HAP-1 (cell line): Measurements from ENCODE around the gene SPTLC1.
"Not testable (repeated sequence)": the region's sequence is repeated elsewhere in the genome, so short reads cannot be mapped to it uniquely, and the experiment has no call there.

Source experiments
- DNase-seq, 2 experiments: peaks; one replicate each; pipeline ENCODE4 v3.0.0-alpha.2; 2016 to 2020; ENCODE audit warnings: low spot score in 2 of 2
- H3K27me3 ChIP-seq: fragments of 250-450 bp; sonication (Bioruptor Pico); 2 replicates; pipeline ENCODE4 v1.5.1; 2020; ENCODE audit warnings: low read depth, mild to moderate bottlenecking, moderate library complexity
- H3K36me3 ChIP-seq: fragments of 250-450 bp; sonication (Bioruptor Pico); replicated peaks from 2 replicates; pipeline ENCODE4 v1.5.1; 2020; ENCODE audit warnings: mild to moderate bottlenecking
- H3K4me1 ChIP-seq: fragments of 250-450 bp; sonication (Bioruptor Pico); 2 replicates; pipeline ENCODE4 v1.5.1; 2020; ENCODE audit warnings: mild to moderate bottlenecking
- H3K4me3 ChIP-seq: fragments of 250-450 bp; sonication (Bioruptor Pico); 2 replicates; pipeline ENCODE4 v1.5.1; 2020; ENCODE audit warnings: mild to moderate bottlenecking, moderate library complexity
- H3K9me3 ChIP-seq: fragments of 250-450 bp; sonication (Bioruptor Pico); 2 replicates; pipeline ENCODE4 v1.5.1; 2020; ENCODE audit warnings: mild to moderate bottlenecking, moderate library complexity
- in situ Hi-C: fragments of 300-500 bp; cut with MboI; formaldehyde crosslinking; loops from 3 replicates; pipeline ENCODE4 v1.14.3; 2020; ENCODE audit warnings: low sequenced_read_pairs, inconsistent platforms, mixed read lengths

SPTLC1 gene

DNA sequence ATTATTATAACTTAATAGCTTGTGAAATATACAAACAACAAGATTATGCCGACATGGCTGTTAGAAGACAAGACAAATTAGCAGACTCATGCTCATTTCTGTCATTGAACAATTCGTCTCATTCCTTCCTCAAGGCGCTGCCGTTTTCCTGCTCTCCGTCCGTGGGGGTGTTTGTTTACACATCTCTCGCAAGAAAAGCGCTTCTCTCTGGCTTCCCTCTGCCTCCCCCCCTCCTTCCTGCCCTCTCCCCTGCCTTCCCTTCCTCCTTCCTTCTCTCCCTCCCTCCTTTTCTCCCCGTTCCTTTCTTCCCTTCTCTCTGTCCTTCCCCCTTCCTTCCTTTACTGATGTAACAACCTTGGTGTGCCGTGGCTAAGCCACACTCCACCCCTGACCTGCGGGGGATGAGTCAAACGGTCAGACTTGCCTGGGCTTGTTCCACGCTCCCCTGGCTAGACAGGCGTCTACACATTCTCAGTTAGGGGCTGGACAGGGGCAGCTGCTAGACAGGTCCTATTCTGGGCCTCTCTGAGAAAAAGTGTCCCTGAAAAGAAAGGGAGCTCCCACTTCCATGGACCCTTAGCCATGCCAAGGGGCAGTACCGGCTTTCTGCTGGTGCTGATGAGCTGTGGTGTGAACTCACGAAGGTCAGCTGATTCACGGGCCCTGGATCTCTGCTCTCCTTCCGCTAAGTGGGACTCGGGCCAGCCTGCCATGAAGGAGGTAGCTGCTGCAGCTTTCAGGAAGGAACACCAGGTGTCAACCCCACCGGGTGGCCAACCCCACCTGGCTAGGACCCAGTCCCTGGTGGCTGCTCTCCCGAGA, 32.0 kb upstream of the SPTLC1 start:
- DNase-seq: peak; percentile 8 to 67
- peaks cover 10% of the 10 kb centered on the region for H3K4me1 ChIP-seq
- in situ Hi-C loops: no loop called here
- H3K4me3 ChIP-seq: no peak overlapping the region
- H3K9me3 ChIP-seq: no peaks in the 10 kb centered on the region
- no peaks in the 10 kb centered on the region for H3K36me3 ChIP-seq
- H3K27me3 ChIP-seq: no peaks in the 10 kb centered on the region

DNA sequence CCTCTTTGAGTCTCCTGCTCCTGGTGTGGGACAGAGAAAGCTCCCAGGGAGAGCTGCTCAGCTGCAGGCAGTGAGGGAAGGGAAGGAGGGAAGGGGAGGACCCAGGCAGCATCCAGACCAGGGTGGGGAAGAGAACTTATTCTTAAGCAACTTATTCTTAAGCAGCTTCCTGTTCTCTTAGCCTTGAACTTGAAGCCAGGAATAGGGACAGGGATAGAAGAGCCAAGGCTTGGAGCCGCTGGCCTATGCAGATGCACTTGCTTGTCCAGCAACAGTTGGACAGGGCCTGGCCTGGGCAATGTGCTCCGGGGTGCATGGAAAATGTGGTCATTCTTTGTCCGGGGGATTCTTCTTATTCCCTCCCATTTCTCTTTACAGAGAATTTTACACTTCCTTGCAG, 31.4 kb upstream of the SPTLC1 start:
- H3K4me1 ChIP-seq: peaks cover 10% of the 10 kb centered on the region
- H3K4me3 ChIP-seq: no peak overlapping the region
- H3K27me3 ChIP-seq: no peaks in the 10 kb centered on the region
- in situ Hi-C loops: no loop called here
- H3K36me3 ChIP-seq: no peaks in the 10 kb centered on the region
- H3K9me3 ChIP-seq: no peaks in the 10 kb centered on the region
- DNase-seq: no peak

DNA sequence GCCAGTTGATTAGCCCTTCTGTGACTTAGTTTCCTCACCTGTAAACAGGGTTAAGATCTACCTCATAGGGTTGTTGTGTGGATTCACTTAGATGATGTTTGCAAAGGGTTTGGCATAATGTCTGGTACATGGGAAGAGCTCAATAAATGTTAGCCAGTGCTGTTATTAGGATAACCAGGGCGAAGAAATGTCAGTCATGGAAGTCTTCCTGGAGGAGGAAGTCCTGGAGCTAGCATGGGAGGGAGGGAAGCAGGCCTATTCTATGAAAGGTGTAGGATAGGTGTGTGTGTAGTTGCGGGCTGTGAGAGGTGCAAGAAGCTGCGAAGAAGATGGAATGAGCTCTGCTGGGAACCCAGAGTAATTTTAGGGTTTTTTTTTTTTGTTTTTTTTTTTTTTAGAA, 30.6 kb upstream of the SPTLC1 start:
- in situ Hi-C loops: not testable (repeated sequence)

DNA sequence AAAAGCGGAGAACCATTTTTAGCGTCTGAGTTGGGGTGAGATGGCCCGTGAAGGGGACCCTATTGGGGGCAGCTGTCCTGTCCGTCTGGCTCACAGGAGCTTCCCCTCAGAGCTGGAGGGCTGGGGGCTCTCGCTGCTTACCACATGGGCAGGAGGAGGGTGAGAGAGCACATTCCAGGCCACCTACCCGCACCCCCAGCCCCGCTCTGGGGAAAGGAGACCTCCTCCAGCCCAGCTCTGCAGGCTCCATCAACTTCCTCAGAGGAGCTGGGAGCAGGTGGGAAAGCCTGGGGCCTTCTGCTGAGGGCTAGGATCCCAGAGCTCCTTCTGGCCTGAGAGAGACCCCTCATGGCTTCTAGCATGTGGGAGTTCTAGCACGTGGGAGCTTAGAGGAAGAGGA, 27.1 kb upstream of the SPTLC1 start:
- no peaks in the 10 kb centered on the region for H3K36me3 ChIP-seq
- H3K27me3 ChIP-seq: no peaks in the 10 kb centered on the region
- in situ Hi-C loops: loop anchor here (5.0 kb wide), 1 partner anchor 100 kb away; no protein-coding TSS in a partner anchor
- H3K4me1 ChIP-seq: peaks cover 8% of the 10 kb centered on the region
- DNase-seq: no peak
- no peak overlapping the region for H3K4me3 ChIP-seq
- no peaks in the 10 kb centered on the region for H3K9me3 ChIP-seq

More for the DNA sequence above, 30.6 kb upstream of the SPTLC1 start:
- not testable (repeated sequence) for DNase-seq, H3K4me1 ChIP-seq, H3K27me3 ChIP-seq, H3K4me3 ChIP-seq, H3K36me3 ChIP-seq, H3K9me3 ChIP-seq

DNA sequence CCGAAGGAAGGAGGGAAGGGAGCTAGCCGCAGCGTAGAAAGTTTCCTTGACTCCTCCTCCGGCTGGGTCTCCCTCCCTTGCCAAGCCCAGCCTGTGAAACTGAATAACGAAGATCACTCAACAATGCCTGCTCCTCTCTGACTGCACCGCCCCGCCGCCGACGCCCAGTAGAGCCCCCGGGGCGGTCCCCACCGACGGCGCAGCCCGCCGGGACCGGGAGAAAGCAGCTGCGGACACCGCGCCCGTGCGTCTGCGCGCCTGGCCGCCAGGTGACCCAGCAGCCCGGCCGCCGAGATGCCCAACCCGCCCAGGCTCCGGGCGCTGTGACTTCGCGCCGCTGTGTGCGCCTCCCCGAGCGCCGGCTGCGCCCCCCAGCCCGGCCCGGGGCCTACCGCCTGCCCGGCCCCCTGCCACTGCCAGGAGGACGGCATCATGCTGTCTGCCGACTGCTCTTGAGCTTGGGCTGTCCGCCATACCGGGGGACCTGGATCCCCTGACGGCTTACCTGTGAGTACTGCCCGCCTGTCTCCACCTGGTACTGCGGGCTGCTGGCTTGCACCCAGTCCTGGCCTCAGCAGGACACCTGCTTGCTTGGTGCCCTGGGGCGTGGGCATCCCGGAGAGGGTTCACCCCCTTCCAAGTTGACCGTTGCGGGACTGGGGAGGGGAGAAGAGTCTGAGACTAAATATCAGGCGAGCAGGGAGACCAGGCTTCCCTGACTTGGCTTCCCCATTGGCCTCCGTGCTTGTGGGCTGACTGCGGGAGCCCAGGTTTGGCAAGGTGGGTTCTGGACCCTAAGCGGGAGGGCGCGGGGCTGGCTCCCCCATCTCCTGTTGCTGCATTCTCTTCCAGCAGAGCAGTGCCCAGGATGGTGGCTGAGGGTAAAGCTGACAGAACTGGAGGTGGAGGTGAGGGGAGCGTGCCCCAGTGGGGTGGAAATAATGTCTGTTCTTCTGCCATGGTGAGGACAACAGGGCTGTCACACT, 26.2 kb upstream of the SPTLC1 start:
- Histone ChIP-seq H3K36me3 (no peaks in the 10 kb centered on the region), H3K27me3 (no peaks in the 10 kb centered on the region), H3K4me1 (no peaks in the 10 kb centered on the region), H3K4me3 (no peak overlapping the region), H3K9me3 (no peaks in the 10 kb centered on the region)
- no peak for DNase-seq
- in situ Hi-C loops: loop anchor here (5.0 kb wide), 1 partner anchor 101 kb away; no protein-coding TSS in a partner anchor

DNA sequence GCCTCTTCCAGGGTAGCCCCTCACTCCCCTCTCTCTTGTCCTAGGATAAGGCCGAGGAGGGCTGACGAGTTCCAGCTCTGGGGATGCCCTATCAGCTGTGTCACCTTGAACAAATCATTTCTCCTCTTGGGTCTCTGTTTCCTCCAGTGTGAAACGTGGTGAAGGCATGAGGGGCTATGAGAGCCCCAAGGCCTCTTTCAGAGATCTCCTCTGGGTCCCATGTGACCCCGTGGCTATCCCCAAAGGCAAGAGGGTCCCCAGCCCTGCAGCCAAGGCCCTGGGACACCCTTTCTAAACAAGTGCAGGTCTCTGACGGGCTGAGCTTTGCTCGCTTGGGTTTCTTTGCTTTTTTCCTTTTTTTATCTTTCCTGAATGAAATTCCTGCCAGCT, 25.5 kb upstream of the SPTLC1 start:
- Histone ChIP-seq H3K4me3 (no peak overlapping the region), H3K4me1 (no peaks in the 10 kb centered on the region)
- in situ Hi-C loops: loop anchor here (5.0 kb wide), 1 partner anchor 102 kb away; no protein-coding TSS in a partner anchor

DNA sequence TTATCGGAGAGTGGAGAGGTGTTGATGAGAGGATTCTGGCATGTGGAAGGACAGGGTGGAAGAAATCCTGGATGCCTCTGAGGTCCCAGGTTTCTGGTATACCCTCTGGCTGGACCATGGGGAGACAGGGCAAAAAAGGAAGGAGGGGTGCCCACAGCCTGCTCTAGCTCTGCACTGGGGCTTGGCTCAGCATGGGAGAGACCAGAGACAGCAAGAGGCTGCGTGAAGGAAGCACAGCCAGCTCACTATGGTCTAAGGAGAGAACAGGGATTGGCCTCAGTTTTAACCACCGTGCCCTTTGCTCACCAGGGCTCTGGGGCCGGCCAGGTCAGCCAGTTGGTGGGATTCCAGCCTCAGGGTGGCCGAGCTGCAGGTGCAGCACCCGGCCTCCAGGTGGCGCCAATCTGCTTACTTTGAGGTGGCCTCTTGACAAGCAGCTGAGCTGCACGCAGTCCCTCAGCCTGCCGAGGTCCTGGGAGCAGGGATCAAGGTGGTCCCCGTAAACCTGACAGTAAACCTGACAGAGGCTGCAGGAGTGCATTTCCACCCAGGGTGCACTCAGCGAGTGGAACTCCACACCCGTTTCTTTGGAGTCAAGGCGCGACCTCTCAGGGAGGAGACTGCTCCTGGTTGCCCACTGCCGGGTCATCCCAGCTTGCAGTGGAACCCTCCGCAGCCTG, 25.0 kb upstream of the SPTLC1 start:
- DNase-seq: peak; percentile 60 to 88
- no peak overlapping the region for H3K4me3 ChIP-seq

More for the DNA sequence above, 25.5 kb upstream of the SPTLC1 start:
- Histone ChIP-seq H3K27me3 (no peaks in the 10 kb centered on the region), H3K36me3 (no peaks in the 10 kb centered on the region), H3K9me3 (no peaks in the 10 kb centered on the region)
- DNase-seq: no peak

DNA sequence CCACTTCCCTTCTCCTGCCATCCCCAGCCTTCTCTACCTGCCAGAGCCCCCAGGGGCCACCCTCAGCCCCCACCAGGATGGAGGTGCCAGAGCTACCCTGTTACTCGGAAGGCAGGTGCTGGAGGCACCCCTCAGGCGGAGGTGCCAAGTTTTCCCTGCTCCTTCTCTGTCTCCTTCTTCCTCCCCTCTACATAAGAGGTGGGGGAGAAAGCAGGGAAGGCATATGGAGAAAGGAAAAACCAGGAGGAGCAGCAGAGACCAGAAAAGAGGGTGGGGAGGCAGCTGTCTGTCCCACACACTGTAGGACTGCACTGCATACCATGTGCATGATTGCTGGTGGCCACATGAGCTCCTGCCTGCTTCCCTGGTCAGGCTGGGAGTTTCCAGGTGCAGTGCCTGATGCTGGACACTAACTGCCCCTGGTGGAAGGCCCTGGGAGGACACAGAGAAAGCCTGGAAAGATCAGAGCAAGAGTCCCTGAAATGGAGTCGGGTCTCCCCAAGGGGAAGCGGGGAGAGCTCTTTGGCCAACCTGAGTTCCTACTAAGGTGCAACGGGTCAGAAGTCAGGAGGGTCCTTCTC, 23.8 kb upstream of the SPTLC1 start:
- H3K27me3 ChIP-seq, H3K4me3 ChIP-seq, H3K36me3 ChIP-seq, DNase-seq, H3K9me3 ChIP-seq, H3K4me1 ChIP-seq: not testable (repeated sequence)
- in situ Hi-C loops: loop anchor here (10.0 kb wide), 2 partner anchors 496 to 656 kb away; no protein-coding TSS in a partner anchor

More for the DNA sequence above, 25.0 kb upstream of the SPTLC1 start:
- in situ Hi-C loops: loop anchor here (5.0 kb wide), 1 partner anchor 102 kb away; no protein-coding TSS in a partner anchor
- Histone ChIP-seq H3K9me3 (no peaks in the 10 kb centered on the region), H3K4me1 (no peaks in the 10 kb centered on the region), H3K27me3 (no peaks in the 10 kb centered on the region), H3K36me3 (no peaks in the 10 kb centered on the region)

DNA sequence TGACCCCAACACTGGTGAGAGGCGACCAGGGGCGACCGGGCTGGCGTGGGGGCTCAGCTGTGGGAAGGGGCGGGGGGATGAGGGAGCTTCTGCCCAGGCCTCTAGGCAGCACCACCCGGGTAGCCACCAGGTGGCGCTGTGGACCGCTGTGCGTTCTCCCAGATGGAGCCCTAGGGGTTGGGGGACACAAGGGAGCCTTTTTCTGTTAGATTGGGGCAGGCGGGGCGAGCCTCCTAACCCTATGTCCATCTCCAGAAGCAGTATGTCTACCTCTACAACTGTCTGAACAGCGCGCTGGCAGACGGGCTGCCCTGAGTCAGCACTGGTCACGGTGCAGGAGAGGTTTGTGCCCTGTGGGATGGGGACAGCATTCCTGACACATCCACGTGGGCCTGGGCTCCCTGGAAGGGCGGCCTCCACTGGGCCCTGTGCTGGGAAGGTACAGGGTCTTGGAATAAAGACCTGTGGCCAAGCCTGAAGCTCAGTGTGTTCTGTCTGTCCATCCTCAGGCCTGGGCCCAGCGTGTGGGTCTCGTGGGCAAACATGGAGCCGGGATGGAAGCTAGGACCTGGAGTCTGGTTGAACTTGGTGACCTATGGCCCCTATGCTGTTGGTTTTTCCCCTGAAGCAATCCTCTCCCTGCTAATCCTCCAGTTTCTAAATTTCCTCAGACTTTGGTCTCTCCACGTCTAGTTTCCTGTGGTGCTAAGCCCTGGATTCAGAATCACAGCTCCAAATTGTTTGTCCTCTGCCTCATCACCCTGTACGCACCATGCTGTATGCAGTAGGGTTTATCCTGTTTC, 23.1 kb upstream of the SPTLC1 start:
- no peaks in the 10 kb centered on the region for H3K9me3 ChIP-seq
- H3K4me3 ChIP-seq: no peak overlapping the region
- DNase-seq: peak; percentile 42 to 87
- H3K4me1 ChIP-seq: no peaks in the 10 kb centered on the region
- H3K36me3 ChIP-seq: no peaks in the 10 kb centered on the region
- no peaks in the 10 kb centered on the region for H3K27me3 ChIP-seq
- in situ Hi-C loops: loop anchor here (10.0 kb wide), 2 partner anchors 496 to 656 kb away; no protein-coding TSS in a partner anchor

DNA sequence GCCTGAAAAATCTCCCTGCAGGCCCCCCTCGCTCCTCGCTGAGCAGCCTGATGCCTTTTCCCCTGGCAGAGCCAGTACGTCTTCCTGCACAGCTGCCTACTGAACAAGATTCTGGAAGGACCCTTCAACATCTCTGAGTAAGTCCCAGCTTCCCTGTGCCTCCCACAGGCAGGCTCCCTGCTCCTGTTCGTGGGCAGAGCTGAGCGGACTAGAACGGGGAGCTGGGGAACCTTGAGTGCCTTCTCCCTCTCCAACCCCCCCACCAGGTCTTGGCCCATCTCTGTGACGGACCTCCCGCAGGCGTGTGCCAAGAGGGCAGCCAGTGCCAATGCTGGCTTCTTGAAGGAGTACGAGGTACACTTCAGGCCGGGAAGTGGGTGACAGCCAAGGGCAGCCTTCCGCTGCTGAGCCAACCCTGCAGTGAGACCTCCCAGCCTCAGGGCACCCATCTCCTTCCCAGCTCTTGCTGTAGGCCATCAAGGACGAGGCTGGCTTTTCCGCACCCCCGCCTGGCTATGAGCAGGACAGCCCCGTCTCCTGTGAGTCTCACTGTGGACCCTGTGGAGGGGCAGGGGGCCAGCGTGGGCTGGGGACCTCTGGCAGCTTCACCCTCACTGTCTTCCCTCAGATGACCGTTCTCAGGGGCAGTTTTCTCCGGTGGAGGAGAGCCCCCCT, 21.1 kb upstream of the SPTLC1 start:
- H3K9me3 ChIP-seq: no peaks in the 10 kb centered on the region
- in situ Hi-C loops: loop anchor here (10.0 kb wide), 2 partner anchors 498 to 658 kb away; no protein-coding TSS in a partner anchor
- no peaks in the 10 kb centered on the region for H3K4me1 ChIP-seq
- no peak overlapping the region for H3K4me3 ChIP-seq
- no peak for DNase-seq
- no peaks in the 10 kb centered on the region for H3K36me3 ChIP-seq
- H3K27me3 ChIP-seq: no peaks in the 10 kb centered on the region

DNA sequence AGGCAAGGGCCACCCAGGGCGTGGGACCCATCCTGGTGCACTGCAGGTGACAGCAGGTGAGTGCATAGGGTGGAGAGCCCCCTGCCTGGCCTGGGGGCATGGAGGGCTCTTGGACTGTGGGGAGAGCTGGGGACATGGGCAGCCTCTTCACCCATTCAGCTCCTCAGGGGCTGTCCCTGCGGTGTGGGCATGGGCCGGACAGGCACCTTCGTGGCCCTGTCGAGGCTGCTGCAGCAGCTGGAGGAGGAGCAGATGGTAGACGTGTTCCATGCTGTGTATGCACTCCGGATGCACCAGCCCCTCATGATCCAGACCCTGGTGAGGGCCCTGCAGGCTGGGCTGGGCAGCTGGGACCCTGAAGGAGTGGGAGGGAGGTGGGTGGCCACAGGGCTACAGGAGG, 20.4 kb upstream of the SPTLC1 start:
- no peaks in the 10 kb centered on the region for H3K9me3 ChIP-seq
- DNase-seq: no peak
- in situ Hi-C loops: loop anchor here (10.0 kb wide), 2 partner anchors 499 to 659 kb away; no protein-coding TSS in a partner anchor
- no peaks in the 10 kb centered on the region for H3K27me3 ChIP-seq
- H3K4me3 ChIP-seq: no peak overlapping the region
- no peaks in the 10 kb centered on the region for H3K36me3 ChIP-seq
- H3K4me1 ChIP-seq: no peaks in the 10 kb centered on the region
